Measurements from ENCODE around the gene LRBA. TPM values are rescaled to one million over a fixed set of nuclear protein-coding genes. Genes with fewer than 3 reads are reported as not detected.

LRBA gene
- total and polyA plus RNA-seq, 2 donors (not counting 3 experiments of a cell fraction or from before 2014, with no cell fraction given): 18.0 to 35.1 TPM

DNA sequence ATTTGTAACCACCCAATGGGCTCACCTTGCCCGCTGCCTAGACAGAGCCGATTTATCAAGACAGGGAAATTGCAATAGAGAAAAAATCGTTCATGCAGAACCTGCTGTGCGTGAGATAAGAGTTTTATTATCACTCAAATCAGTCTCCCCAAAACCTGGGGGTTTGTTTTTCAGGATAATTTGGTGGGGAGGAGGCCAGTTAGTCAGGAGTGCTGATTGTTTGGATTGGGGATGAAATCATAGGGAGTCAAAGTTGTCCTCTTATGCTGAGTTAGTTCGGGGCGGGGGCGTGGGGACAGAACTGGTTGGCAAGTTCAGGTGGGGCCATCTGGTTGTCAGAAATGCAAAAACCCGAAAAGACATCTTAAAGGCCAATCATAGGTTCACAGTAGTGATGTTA is 230.1 kb downstream of the LRBA start:
- H3K36me3 ChIP-seq (ENCODE audit: control insufficient read depth in 2 of 2, extremely low read depth in 1 of 2, insufficient read depth in 2 of 2, low read length in 2 of 2): no peaks in the 10 kb centered on the region
- BruUV-seq (replicated peaks): no TSS peak
- dilution Hi-C loops (cut with MboI; ENCODE audit: extremely low pct_ligation_motif_present, low sequenced_read_pairs): no loop called here

More for the DNA sequence above, 230.1 kb downstream of the LRBA start:
- no peak overlapping the region for H3K4me2 ChIP-seq (ENCODE audit: insufficient read depth, low read length)
- no peak for FAIRE-seq
- intact Hi-C loops (cut with micrococcal nuclease): no loop called here
- H3K27me3 ChIP-seq (ENCODE audit: control insufficient read depth in 2 of 2, insufficient read depth in 2 of 2, low read length in 2 of 2): no peaks in the 10 kb centered on the region
- TF ChIP-seq, protein P1, sequence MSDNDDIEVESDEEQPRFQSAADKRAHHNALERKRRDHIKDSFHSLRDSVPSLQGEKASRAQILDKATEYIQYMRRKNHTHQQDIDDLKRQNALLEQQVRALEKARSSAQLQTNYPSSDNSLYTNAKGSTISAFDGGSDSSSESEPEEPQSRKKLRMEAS (IDR thresholded peaks at IDR 0.05; ENCODE audit: insufficient read depth, insufficient read length): no peak
- TF ChIP-seq FOS (IDR thresholded peaks at IDR 0.05; ENCODE audit: borderline replicate concordance, insufficient read depth, low read length): no peak
- TF ChIP-seq, protein P2, sequence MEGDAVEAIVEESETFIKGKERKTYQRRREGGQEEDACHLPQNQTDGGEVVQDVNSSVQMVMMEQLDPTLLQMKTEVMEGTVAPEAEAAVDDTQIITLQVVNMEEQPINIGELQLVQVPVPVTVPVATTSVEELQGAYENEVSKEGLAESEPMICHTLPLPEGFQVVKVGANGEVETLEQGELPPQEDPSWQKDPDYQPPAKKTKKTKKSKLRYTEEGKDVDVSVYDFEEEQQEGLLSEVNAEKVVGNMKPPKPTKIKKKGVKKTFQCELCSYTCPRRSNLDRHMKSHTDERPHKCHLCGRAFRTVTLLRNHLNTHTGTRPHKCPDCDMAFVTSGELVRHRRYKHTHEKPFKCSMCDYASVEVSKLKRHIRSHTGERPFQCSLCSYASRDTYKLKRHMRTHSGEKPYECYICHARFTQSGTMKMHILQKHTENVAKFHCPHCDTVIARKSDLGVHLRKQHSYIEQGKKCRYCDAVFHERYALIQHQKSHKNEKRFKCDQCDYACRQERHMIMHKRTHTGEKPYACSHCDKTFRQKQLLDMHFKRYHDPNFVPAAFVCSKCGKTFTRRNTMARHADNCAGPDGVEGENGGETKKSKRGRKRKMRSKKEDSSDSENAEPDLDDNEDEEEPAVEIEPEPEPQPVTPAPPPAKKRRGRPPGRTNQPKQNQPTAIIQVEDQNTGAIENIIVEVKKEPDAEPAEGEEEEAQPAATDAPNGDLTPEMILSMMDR (IDR thresholded peaks at IDR 0.05; ENCODE audit: extremely low read depth in 1 of 2, insufficient read depth in 1 of 2, low read depth in 1 of 2, low read length in 2 of 2): no peak
- no peak for TF ChIP-seq POLR2A (IDR thresholded peaks at IDR 0.05; ENCODE audit: low read depth, low read length)
- no peak for TF ChIP-seq EZH2 (IDR thresholded peaks at IDR 0.05; ENCODE audit: borderline replicate concordance, low read depth, low read length, severe bottlenecking)
- TF ChIP-seq POLR2AphosphoS5 (IDR thresholded peaks at IDR 0.05; ENCODE audit: insufficient read depth, low read depth, low read length): no peak
- TF ChIP-seq GATA2 (IDR thresholded peaks at IDR 0.05; ENCODE audit: insufficient read depth, insufficient read length, low read depth, low read length): no peak
- TF ChIP-seq JUN (IDR thresholded peaks at IDR 0.05; ENCODE audit: borderline replicate concordance, insufficient read depth, insufficient read length, low read depth): no peak
- TF ChIP-seq MYC (IDR thresholded peaks at IDR 0.05; ENCODE audit: low read depth, low read length): no peak
- H2AFZ ChIP-seq (ENCODE audit: low read depth, low read length): no peak overlapping the region
- H3K79me2 ChIP-seq (ENCODE audit: control insufficient read depth, insufficient read depth, low read length): no peaks in the 10 kb centered on the region
- DNase-seq (ENCODE audit: low read depth, low spot score): no peak
- no peak overlapping the region for H3K27ac ChIP-seq (ENCODE audit: insufficient read depth, low read depth, low read length)
- ChIA-PET POLR2A (no interaction called here), CTCF (no interaction called here)
- H3K4me1 ChIP-seq (ENCODE audit: control insufficient read depth, extremely low read depth, insufficient read depth, low read length): peaks cover 4% of the 10 kb centered on the region
- H3K4me3 ChIP-seq (replicated peaks in 1 of 3; ENCODE audit: insufficient read depth in 1 of 3, low read depth in 1 of 3, low read length in 3 of 3): no peak overlapping the region
- no peaks in the 10 kb centered on the region for H3K9me1 ChIP-seq (replicated peaks; ENCODE audit: control insufficient read depth, extremely low read depth, insufficient read depth, low read length)
- H3K9ac ChIP-seq (replicated peaks; ENCODE audit: extremely low read depth, insufficient read depth, low read length): no peak overlapping the region
- no peaks in the 10 kb centered on the region for H3K9me3 ChIP-seq (replicated peaks; ENCODE audit: control insufficient read depth, insufficient read depth, low read length)
- no peaks in the 10 kb centered on the region for H4K20me1 ChIP-seq (replicated peaks; ENCODE audit: control insufficient read depth, extremely low read depth, insufficient read depth, low read length)
